Stimulated activated CD8-positive, alpha-beta memory T cell treated with anti-CD3 and anti-CD28 coated beads, Interleukin-12 subunit alpha, Interleukin-12 subunit beta, amount 100 ng/mL, for 1 hour (primary cell): ENCODE data around the gene TMC6.
"Not testable (repeated sequence)": the region's sequence is repeated elsewhere in the genome, so short reads cannot be mapped to it uniquely, and the experiment has no call there.

Experiments used
- DNase-seq: peaks from one replicate; pipeline ENCODE4 v3.0.0-alpha.2; 2020; ENCODE audit warnings: low read depth

Gene TMC6

GRCh38 chr17:78081551-78081950, 47.0 kb downstream of the TMC6 start:
- DNase-seq: no peak

GRCh38 chr17:78079253-78079652, 49.3 kb downstream of the TMC6 start:
- DNase-seq: no peak

- no peak for DNase-seq
Observed at GRCh38 chr17:78075545-78075944, 53.0 kb downstream of the TMC6 start.

- DNase-seq: no peak
Observed at GRCh38 chr17:78075011-78075410, 53.5 kb downstream of the TMC6 start.

DNA sequence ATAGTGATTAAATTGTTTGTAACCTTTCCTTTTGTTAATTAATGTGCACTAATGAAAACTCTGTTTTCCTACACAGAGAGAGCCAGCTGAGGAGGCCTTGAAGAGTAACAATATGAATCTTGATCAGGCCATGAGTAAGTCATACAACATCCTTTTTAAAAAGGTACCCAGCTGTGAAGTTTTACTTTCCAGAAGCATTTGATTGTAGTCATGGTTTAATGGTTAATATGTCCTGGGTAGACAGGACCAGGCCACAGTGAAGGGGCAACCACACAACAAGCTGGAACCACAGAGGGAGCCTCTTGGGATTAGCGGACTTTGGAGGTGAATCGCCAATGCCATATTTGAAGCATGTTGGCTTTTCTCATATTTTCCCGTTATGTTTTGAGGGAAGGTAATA, 55.6 kb downstream of the TMC6 start:
- DNase-seq: no peak

- no peak for DNase-seq
Observed at GRCh38 chr17:78069695-78070094, 58.9 kb downstream of the TMC6 start.

DNA sequence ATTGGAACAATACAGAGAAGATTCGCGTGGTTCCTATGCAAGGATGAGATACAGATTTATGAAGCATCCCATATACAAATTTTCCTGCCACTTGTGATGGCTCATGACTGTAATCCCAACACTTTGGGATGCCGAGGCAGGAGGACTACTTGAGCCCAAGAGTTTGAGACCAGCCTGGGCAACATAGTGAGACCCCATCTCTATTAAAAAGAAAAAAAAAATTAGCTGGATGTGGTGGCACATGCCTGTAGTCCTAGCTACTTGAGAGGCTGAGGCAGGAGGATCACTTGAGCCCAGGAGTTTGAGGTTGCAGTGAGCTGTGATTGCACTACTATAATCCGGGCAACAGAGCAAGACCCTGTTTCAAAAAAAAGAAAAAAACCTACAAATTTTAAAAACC, 61.6 kb downstream of the TMC6 start:
- DNase-seq: not testable (repeated sequence)

- DNase-seq: no peak
Observed at GRCh38 chr17:78064708-78065107, 63.8 kb downstream of the TMC6 start.

DNA sequence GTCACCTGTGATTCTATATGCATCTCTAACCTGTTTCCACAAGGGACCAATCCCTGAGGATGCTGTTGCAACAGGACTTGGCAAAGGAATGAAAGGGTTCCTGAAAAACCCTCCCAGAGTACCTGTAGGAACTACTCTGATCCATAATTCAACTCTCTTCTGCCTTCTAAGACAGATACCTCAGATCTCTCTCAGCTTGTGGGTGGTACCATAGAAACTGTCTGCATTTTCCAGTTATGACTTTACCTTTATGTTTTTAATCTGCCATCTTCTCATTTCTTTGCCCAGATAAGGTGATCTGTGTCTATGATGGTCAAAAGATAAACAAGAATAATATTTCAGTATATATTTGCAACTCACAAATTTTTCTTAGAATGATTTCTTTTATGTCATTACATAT, 65.1 kb downstream of the TMC6 start:
- DNase-seq: no peak

DNA sequence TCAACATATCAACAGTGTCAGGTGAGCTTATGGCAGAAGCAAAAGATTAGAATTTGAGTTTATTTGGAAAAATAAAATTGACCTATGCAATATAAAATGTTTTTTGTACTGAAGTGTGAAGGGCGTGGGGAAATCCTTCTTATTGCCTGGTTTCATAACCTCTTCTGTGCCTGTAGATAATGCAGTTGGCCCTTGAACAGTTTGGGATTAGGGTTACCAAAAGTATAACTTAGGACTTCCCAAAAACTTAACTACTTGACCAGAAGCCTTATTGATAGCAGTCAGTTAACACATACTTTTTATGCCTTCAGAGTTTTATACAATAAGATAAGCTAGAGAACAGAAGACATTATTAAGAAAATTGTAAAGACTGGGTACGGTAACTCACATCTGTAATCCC, 66.0 kb downstream of the TMC6 start:
- DNase-seq: no peak
